SK-N-SH (cell line): ENCODE results near the gene CELSR1. TPM values are rescaled to one million over a fixed set of nuclear protein-coding genes. Genes with fewer than 3 reads are reported as not detected.

ENCODE experiments used
- CTCF ChIA-PET: fragments of 300-600, 350-600 bp; formaldehyde crosslinking; extraction: SDS; loops from one replicate; lab custom pipeline; 2021; lab: Yijun Ruan, JAX
- POLR2A ChIA-PET: fragments of 350-600 bp; sonication (Branson Sonifier 250); formaldehyde crosslinking; extraction: SDS; loops from one replicate; lab custom pipeline; 2020; ENCODE audit warnings: antibody characterized with exemption, inconsistent platforms; lab: Yijun Ruan, JAX
- DNase-seq: peaks from one replicate; pipeline ENCODE4 v3.0.0; 2012
- H2AFZ ChIP-seq: fragments of 200-600 bp; sonication (generic); 2 replicates; pipeline ENCODE4 v1.8.1; 2016; ENCODE audit warnings: antibody characterized with exemption, mild to moderate bottlenecking, low read depth
- H3F3A ChIP-seq: fragments of 200-600 bp; sonication (generic); replicated peaks from 2 replicates; pipeline ENCODE3; 2016; ENCODE audit warnings: antibody characterized with exemption, mild to moderate bottlenecking; ENCODE audit not compliant: insufficient read depth
- H3K27ac ChIP-seq, 2 experiments: fragments of 200-500 bp in 1 of 2; fragments of 200-600 bp in 1 of 2; sonication (Bioruptor generic) in 1 of 2; sonication (generic), shearing (Covaris generic) in 1 of 2; 2 replicates each; pipeline versions ENCODE4 v1.5.1 to v1.6.1; 2014 to 2016; ENCODE audit warnings: low read depth in 2 of 2, inconsistent platforms in 1 of 2, low read length in 1 of 2, mild to moderate bottlenecking in 1 of 2, mixed read lengths in 1 of 2
- H3K27me3 ChIP-seq: fragments of 200-600 bp; sonication (generic), shearing (Covaris generic); 2 replicates; pipeline ENCODE4 v1.6.1; 2016; ENCODE audit warnings: mixed run types; ENCODE audit not compliant: insufficient read depth
- H3K36me3 ChIP-seq, 2 experiments: fragments of 200-500 bp in 1 of 2; fragments of 200-600 bp in 1 of 2; sonication (Bioruptor generic) in 1 of 2; sonication (generic) in 1 of 2; replicated peaks in 1 of 2; 2 replicates each; pipeline versions ENCODE3 to v1.5.1; 2014 to 2016; ENCODE audit warnings: low read length in 1 of 2, mild to moderate bottlenecking in 1 of 2; ENCODE audit not compliant: insufficient read depth in 2 of 2, control insufficient read depth in 1 of 2
- H3K4me1 ChIP-seq, 2 experiments: fragments of 200-500 bp in 1 of 2; fragments of 200-600 bp in 1 of 2; sonication (Bioruptor generic) in 1 of 2; sonication (generic), shearing (Covaris generic) in 1 of 2; 2 replicates each; pipeline versions ENCODE4 v1.5.1 to v1.6.1; 2014 to 2016; ENCODE audit warnings: low read depth in 1 of 2, low read length in 1 of 2, mixed run types in 1 of 2; ENCODE audit not compliant: insufficient read depth in 2 of 2, control insufficient read depth in 1 of 2
- H3K4me2 ChIP-seq: fragments of 200-600 bp; sonication (generic), shearing (Covaris generic); 2 replicates; pipeline ENCODE4 v1.6.1; 2017; ENCODE audit warnings: mixed run types
- H3K4me3 ChIP-seq, 2 experiments: fragments of 200-500 bp in 1 of 2; fragments of 200-600 bp in 1 of 2; sonication (Bioruptor generic) in 1 of 2; sonication (generic), shearing (Covaris generic) in 1 of 2; 2 replicates each; pipeline versions ENCODE4 v1.5.1 to v1.8.1; 2014 to 2016; ENCODE audit warnings: low read depth in 2 of 2, inconsistent platforms in 1 of 2, low read length in 1 of 2, mild to moderate bottlenecking in 1 of 2, mixed read lengths in 1 of 2, moderate library complexity in 1 of 2
- H3K79me2 ChIP-seq: fragments of 200-600 bp; sonication (generic); 2 replicates; pipeline ENCODE4 v1.8.1; 2017; ENCODE audit warnings: mild to moderate bottlenecking; ENCODE audit not compliant: insufficient read depth
- H3K9ac ChIP-seq: fragments of 200-600 bp; sonication (generic); 2 replicates; pipeline ENCODE4 v1.6.1; 2017; ENCODE audit warnings: mixed run types
- H3K9me2 ChIP-seq: fragments of 200-600 bp; sonication (generic); 2 replicates; pipeline ENCODE4 v1.6.1; 2017; ENCODE audit warnings: mixed run types
- H3K9me3 ChIP-seq: fragments of 200-600 bp; sonication (generic); 2 replicates; pipeline ENCODE4 v1.6.1; 2017; ENCODE audit warnings: mixed run types, mild to moderate bottlenecking, moderate library complexity
- H4K20me1 ChIP-seq: fragments of 200-600 bp; sonication (generic); 2 replicates; pipeline ENCODE4 v1.6.1; 2017; ENCODE audit warnings: mild to moderate bottlenecking, mixed run types; ENCODE audit not compliant: insufficient read depth
- CHD2 ChIP-seq: fragments of 150-350 bp; IDR thresholded peaks from 2 replicates; pipeline ENCODE4 v1.6.1; 2018; ENCODE audit warnings: low read length; ENCODE audit not compliant: partially characterized antibody
- CTCF ChIP-seq: fragments of 200-600 bp; sonication (generic); IDR thresholded peaks from 2 replicates; pipeline ENCODE4 v1.6.1; 2017; ENCODE audit warnings: antibody characterized with exemption, mild to moderate bottlenecking, moderate library complexity
- FOXJ3 ChIP-seq: sonication (generic); formaldehyde crosslinking; IDR thresholded peaks from 2 replicates; pipeline ENCODE4 v1.5.1; 2020; ENCODE audit warnings: mild to moderate bottlenecking, missing genetic modification reagents
- POLR2AphosphoS5 ChIP-seq: IDR thresholded peaks from 2 replicates; pipeline ENCODE4 v1.6.1; 2012; ENCODE audit warnings: low read depth, low read length
- RAD21 ChIP-seq: IDR thresholded peaks from 2 replicates; pipeline ENCODE4 v1.6.1; 2012; ENCODE audit warnings: mild to moderate bottlenecking, low read length
- REST ChIP-seq: IDR thresholded peaks from 2 replicates; pipeline ENCODE4 v1.6.1; 2012; ENCODE audit warnings: mild to moderate bottlenecking, low read depth, low read length, moderate library complexity
- RFX5 ChIP-seq: IDR thresholded peaks from 2 replicates; pipeline ENCODE4 v1.6.1; 2012; ENCODE audit warnings: mild to moderate bottlenecking, improper control_type of control experiment, low read length
- RXRA ChIP-seq: IDR thresholded peaks from 2 replicates; pipeline ENCODE4 v1.4.0; 2012; ENCODE audit warnings: low read depth, mild to moderate bottlenecking, borderline replicate concordance
- SIN3A ChIP-seq: IDR thresholded peaks from 2 replicates; pipeline ENCODE4 v1.6.1; 2012; ENCODE audit warnings: low read depth, mild to moderate bottlenecking, low read length, moderate library complexity, borderline replicate concordance
- SMC3 ChIP-seq: IDR thresholded peaks from 2 replicates; pipeline ENCODE4 v1.6.1; 2012; ENCODE audit warnings: low read depth, low read length, improper control_type of control experiment
- TCF12 ChIP-seq: IDR thresholded peaks from 2 replicates; pipeline ENCODE4 v1.4.0; 2012
- YY1 ChIP-seq: IDR thresholded peaks from 2 replicates; pipeline ENCODE4 v1.4.0; 2012; ENCODE audit warnings: low read depth, mild to moderate bottlenecking
- WGBS: methylation state at CpG from one replicate; pipeline ENCODE4 v1.1.6; 2017; ENCODE audit warnings: low lambda C conversion rate; 5-methylcytosine and 5-hydroxymethylcytosine counted together
- polyA plus RNA-seq, 3 experiments: library from polyadenylated mRNA; depleted of rRNA; stranded (reverse); fragments of >200 nt; gene quantifications; 2 replicates each; pipeline ENCODE4 v1.2.3, GENCODE V29; 2012

The CELSR1 gene
- polyA plus RNA-seq, 1 of the 3 experiments (the other 2 are of a cell fraction), result 5.0 TPM

GRCh38 chr22:46480396-46480795 is 57.0 kb downstream of the CELSR1 start:
- no peak overlapping the region for H3K9ac ChIP-seq
- H3K27ac ChIP-seq, result no peak overlapping the region
- no peaks in the 10 kb centered on the region for H3F3A ChIP-seq
- no peaks in the 10 kb centered on the region for H3K36me3 ChIP-seq
- H3K4me1 ChIP-seq, result peaks cover 0 to 4% of the 10 kb centered on the region in 2 experiments; a peak in 1 of 4 replicates
- H3K4me3 ChIP-seq, result no peak overlapping the region
- WGBS, result 39% methylated on average over 1 of the region's 1 CpG
- H4K20me1 ChIP-seq, result no peaks in the 10 kb centered on the region
- no peaks in the 10 kb centered on the region for H3K9me3 ChIP-seq
- CTCF ChIA-PET, result interaction anchor here (1.0 to 1.4 kb wide), 2 partner anchors 16 to 125 kb away, joined by 3 to 5 read pairs; no protein-coding TSS in a partner anchor
- TF ChIP-seq CHD2, result no peak
- no peak for TF ChIP-seq RXRA
- no peak for TF ChIP-seq FOXJ3 (CRISPR knock-in tag)
- TF ChIP-seq SMC3, result no peak
- TF ChIP-seq, all 33 proteins: peak for 0
- Histone ChIP-seq H3K27me3 (0 out of 2 replicates have a peak, but pooled peaks cover 5% of the 10 kb centered on the region), H2AFZ (no peak overlapping the region), H3K4me2 (no peak overlapping the region), H3K79me2 (no peaks in the 10 kb centered on the region), H3K9me2 (no peaks in the 10 kb centered on the region)
- no peak for DNase-seq
- POLR2A ChIA-PET, result no interaction called here

- no peak overlapping the region for H2AFZ ChIP-seq
- WGBS, result 80% methylated on average over 16 of the region's 16 CpGs
- no peak for TF ChIP-seq FOXJ3 (CRISPR knock-in tag)
- no peak for TF ChIP-seq RAD21
- no peak for TF ChIP-seq RFX5
- TF ChIP-seq CHD2, result no peak
- no peak for TF ChIP-seq SIN3A
- no peak for TF ChIP-seq REST
- no peak for TF ChIP-seq YY1
- no peak for TF ChIP-seq TCF12
- TF ChIP-seq CTCF, result no peak
- no peak for TF ChIP-seq POLR2AphosphoS5
- H3K9me3 ChIP-seq, result no peaks in the 10 kb centered on the region
- H3K4me2 ChIP-seq, result no peak overlapping the region
- no peak overlapping the region for H3K27ac ChIP-seq
- no peak overlapping the region for H3K9ac ChIP-seq
- ChIA-PET CTCF (interaction anchor here (1.0 to 1.4 kb wide), 2 partner anchors 17 to 63 kb away, joined by 3 to 5 read pairs; no protein-coding TSS in a partner anchor), POLR2A (no interaction called here)
- no peaks in the 10 kb centered on the region for H3K36me3 ChIP-seq
- no peak overlapping the region for H3K4me3 ChIP-seq
- peaks cover 0 to 4% of the 10 kb centered on the region in 2 experiments; a peak in 1 of 4 replicates for H3K4me1 ChIP-seq
- H3K27me3 ChIP-seq, result 0 out of 2 replicates have a peak, but pooled peaks cover 5% of the 10 kb centered on the region
- no peaks in the 10 kb centered on the region for H3K79me2 ChIP-seq
- no peaks in the 10 kb centered on the region for H3F3A ChIP-seq
- no peaks in the 10 kb centered on the region for H3K9me2 ChIP-seq
- H4K20me1 ChIP-seq, result no peaks in the 10 kb centered on the region
- no peak for DNase-seq
These were observed 58.4 kb downstream of the CELSR1 start for GRCh38 chr22:46479046-46479445.
